Measurements from ENCODE around the gene RPS10.
"Not testable (repeated sequence)": the region's sequence is repeated elsewhere in the genome, so short reads cannot be mapped to it uniquely, and the experiment has no call there.

The RPS10 gene

GRCh38 chr6:34377984-34378383, 47.9 kb downstream of the RPS10 start:
- TF ChIP-seq CTCF (IDR thresholded peaks at IDR 0.05; ENCODE audit: unreplicated experiment in 3 of 3) = no peak
- H3K36me3 Mint-ChIP-seq (ENCODE audit: low read depth) = peaks cover 14% of the 10 kb centered on the region
- no peak overlapping the region for H3K4me3 Mint-ChIP-seq
- no peaks in the 10 kb centered on the region for H3K9me3 Mint-ChIP-seq
- H3K4me1 Mint-ChIP-seq = peaks cover 19% of the 10 kb centered on the region
- peak overlapping the region in 1 of 3 experiments; percentile 42 for H3K27ac Mint-ChIP-seq
- H3K27me3 Mint-ChIP-seq (ENCODE audit: low read depth) = no peaks in the 10 kb centered on the region

- H3K27ac Mint-ChIP-seq; H3K27me3 Mint-ChIP-seq (ENCODE audit: low read depth); H3K9me3 Mint-ChIP-seq; H3K4me3 Mint-ChIP-seq: not testable (repeated sequence)
- H3K36me3 Mint-ChIP-seq (ENCODE audit: low read depth) = peaks cover 14% of the 10 kb centered on the region
- H3K4me1 Mint-ChIP-seq = peaks cover 19% of the 10 kb centered on the region
Observed at GRCh38 chr6:34377571-34377970, 48.3 kb downstream of the RPS10 start.

- Mint-ChIP-seq H3K4me1 (peaks cover 14% of the 10 kb centered on the region), H3K4me3 (no peak overlapping the region), H3K36me3 (ENCODE audit: low read depth) (peaks cover 10% of the 10 kb centered on the region), H3K27me3 (ENCODE audit: low read depth) (no peaks in the 10 kb centered on the region), H3K27ac (no peak overlapping the region), H3K9me3 (no peaks in the 10 kb centered on the region)
- TF ChIP-seq CTCF (IDR thresholded peaks at IDR 0.05; ENCODE audit: unreplicated experiment in 3 of 3) = no peak
Observed at GRCh38 chr6:34375833-34376232, 50.0 kb downstream of the RPS10 start.

GRCh38 chr6:34374508-34374907, 51.4 kb downstream of the RPS10 start:
- Mint-ChIP-seq H3K36me3 (ENCODE audit: low read depth) (peaks cover 12% of the 10 kb centered on the region), H3K27ac (no peak overlapping the region), H3K4me1 (peaks cover 10% of the 10 kb centered on the region), H3K27me3 (ENCODE audit: low read depth) (no peaks in the 10 kb centered on the region), H3K4me3 (no peak overlapping the region), H3K9me3 (no peaks in the 10 kb centered on the region)
- TF ChIP-seq CTCF (IDR thresholded peaks at IDR 0.05; ENCODE audit: unreplicated experiment in 3 of 3) = no peak

GRCh38 chr6:34374069-34374468, 51.8 kb downstream of the RPS10 start:
- H3K4me1 Mint-ChIP-seq = peaks cover 10% of the 10 kb centered on the region
- no peak overlapping the region for H3K4me3 Mint-ChIP-seq
- H3K9me3 Mint-ChIP-seq = no peaks in the 10 kb centered on the region
- H3K27ac Mint-ChIP-seq = no peak overlapping the region
- peaks cover 12% of the 10 kb centered on the region for H3K36me3 Mint-ChIP-seq (ENCODE audit: low read depth)
- TF ChIP-seq CTCF (IDR thresholded peaks at IDR 0.05; ENCODE audit: unreplicated experiment in 3 of 3) = no peak
- no peaks in the 10 kb centered on the region for H3K27me3 Mint-ChIP-seq (ENCODE audit: low read depth)

GRCh38 chr6:34373511-34373910, 52.4 kb downstream of the RPS10 start:
- no peak for TF ChIP-seq CTCF (IDR thresholded peaks at IDR 0.05; ENCODE audit: unreplicated experiment in 3 of 3)
- no peaks in the 10 kb centered on the region for H3K27me3 Mint-ChIP-seq (ENCODE audit: low read depth)
- H3K9me3 Mint-ChIP-seq = no peaks in the 10 kb centered on the region
- peaks cover 8% of the 10 kb centered on the region for H3K36me3 Mint-ChIP-seq (ENCODE audit: low read depth)
- no peak overlapping the region for H3K27ac Mint-ChIP-seq
- H3K4me1 Mint-ChIP-seq = peaks cover 5% of the 10 kb centered on the region
- no peak overlapping the region for H3K4me3 Mint-ChIP-seq

GRCh38 chr6:34371865-34372264, 54.0 kb downstream of the RPS10 start:
- not testable (repeated sequence) for H3K9me3 Mint-ChIP-seq

More at GRCh38 chr6:34371865-34372264, 54.0 kb downstream of the RPS10 start:
- not testable (repeated sequence) for H3K36me3 Mint-ChIP-seq (ENCODE audit: low read depth); H3K4me1 Mint-ChIP-seq; H3K4me3 Mint-ChIP-seq; H3K27ac Mint-ChIP-seq; H3K27me3 Mint-ChIP-seq (ENCODE audit: low read depth)

Measured in nephron (organoid).